PC-3 (cell line): ENCODE data around the gene PLK3. TPM values are rescaled to one million over a fixed set of nuclear protein-coding genes. Genes with fewer than 3 reads are reported as not detected.

Source experiments
- ATAC-seq: fragments of 200-7000 bp; cut with Tn5 transposase; 2 replicates; pipeline ENCODE4 v1.9.1; 2020; ENCODE audit warnings: mild to moderate bottlenecking, moderate library complexity
- BruUV-seq: library from RNA; stranded (reverse); fragments of 400-500 nt; replicated peaks from 2 replicates; lab custom pipeline; 2021; lab: Mats Ljungman, UMichigan
- CTCF ChIA-PET: fragments of 300-600 bp; sonication (Branson Sonifier 250); formaldehyde crosslinking; loops from one replicate; lab custom pipeline; 2022; ENCODE audit warnings: antibody characterized with exemption; lab: Charles Lee
- POLR2A ChIA-PET: fragments of 300-600 bp; sonication (Branson Sonifier 250); formaldehyde crosslinking; loops from one replicate; lab custom pipeline; 2022; ENCODE audit warnings: antibody characterized with exemption; ENCODE audit not compliant: unreplicated experiment; lab: Charles Lee
- DNase-seq: peaks from one replicate; pipeline ENCODE4 v3.0.0-alpha.2; 2015
- H2AFZ ChIP-seq: fragments of 300-600 bp; sonication (generic); 2 replicates; pipeline ENCODE4 v1.6.0; 2016; ENCODE audit warnings: antibody characterized with exemption, low read length
- H3F3A ChIP-seq: fragments of 300-600 bp; sonication (generic); one replicate; pipeline ENCODE4 v1.6.0; 2017; ENCODE audit warnings: antibody characterized with exemption, low read length, control low read depth, mild to moderate bottlenecking; ENCODE audit not compliant: unreplicated experiment
- H3K27ac ChIP-seq: fragments of 300-600 bp; sonication (generic); 2 replicates; pipeline ENCODE4 v1.5.1; 2016; ENCODE audit warnings: mild to moderate bottlenecking, low read length
- H3K27me3 ChIP-seq: fragments of 300-600 bp; sonication (generic); 2 replicates; pipeline ENCODE4 v1.6.1; 2016; ENCODE audit warnings: low read length, mixed read lengths
- H3K36me3 ChIP-seq: fragments of 300-600 bp; sonication (generic); 2 replicates; pipeline ENCODE4 v1.6.1; 2016; ENCODE audit warnings: low read depth, mixed run types, low read length, mixed read lengths
- H3K4me1 ChIP-seq: fragments of 300-600 bp; sonication (generic); 2 replicates; pipeline ENCODE4 v1.5.1; 2016; ENCODE audit warnings: low read length; ENCODE audit not compliant: insufficient read depth
- H3K4me2 ChIP-seq: fragments of 300-600 bp; sonication (generic); 2 replicates; pipeline ENCODE4 v1.6.0; 2016; ENCODE audit warnings: low read length
- H3K4me3 ChIP-seq: fragments of 300-600 bp; sonication (generic); 2 replicates; pipeline ENCODE4 v1.5.1; 2016; ENCODE audit warnings: mild to moderate bottlenecking, low read length, mixed read lengths
- H3K79me2 ChIP-seq: fragments of 300-600 bp; sonication (generic); 2 replicates; pipeline ENCODE4 v1.6.1; 2017; ENCODE audit warnings: low read length, mixed read lengths
- H3K9ac ChIP-seq: fragments of 300-600 bp; sonication (generic); 2 replicates; pipeline ENCODE4 v1.6.0; 2016; ENCODE audit warnings: mild to moderate bottlenecking, low read length
- H3K9me2 ChIP-seq: fragments of 300-600 bp; sonication (generic); replicated peaks from 2 replicates; pipeline ENCODE4 v1.6.1; 2016; ENCODE audit warnings: mixed run types, low read length, mixed read lengths
- H3K9me3 ChIP-seq: fragments of 300-600 bp; sonication (generic); 2 replicates; pipeline ENCODE4 v1.6.1; 2016; ENCODE audit warnings: low read length, mixed read lengths
- H4K20me1 ChIP-seq: fragments of 300-600 bp; sonication (generic); 2 replicates; pipeline ENCODE4 v1.6.1; 2016; ENCODE audit warnings: low read length, mixed read lengths
- EZH2 ChIP-seq: fragments of 300-600 bp; sonication (generic); IDR thresholded peaks from one replicate; pipeline ENCODE4 v1.6.1; 2017; ENCODE audit warnings: antibody characterized with exemption, mild to moderate bottlenecking, low read length; ENCODE audit not compliant: unreplicated experiment
- EZH2phosphoT487 ChIP-seq: fragments of 300-600 bp; sonication (generic); IDR thresholded peaks from 2 replicates; pipeline ENCODE4 v1.6.1; 2018; ENCODE audit warnings: mild to moderate bottlenecking, antibody characterized with exemption, low read length, borderline replicate concordance
- intact Hi-C: fragments of 100-400 bp; cut with micrococcal nuclease; formaldehyde crosslinking; loops from 2 replicates; pipeline ENCODE4 v1.9.0; 2023
- total RNA-seq: library from RNA; depleted of rRNA; stranded (reverse); fragments of >200 nt; gene quantifications from 2 replicates; pipeline ENCODE4 v1.2.3, GENCODE V29; 2014
- TF ChIP-seq, protein P1 (sequence below): fragments of 300-600 bp; sonication (generic); conservative IDR thresholded peaks from 2 replicates; pipeline ENCODE4 v1.5.1; 2017; ENCODE audit warnings: antibody characterized with exemption, low read depth, mild to moderate bottlenecking, low read length

The PLK3 gene
- total RNA-seq, 1 experiment from 2014 or later, result 44.0 TPM

DNA sequence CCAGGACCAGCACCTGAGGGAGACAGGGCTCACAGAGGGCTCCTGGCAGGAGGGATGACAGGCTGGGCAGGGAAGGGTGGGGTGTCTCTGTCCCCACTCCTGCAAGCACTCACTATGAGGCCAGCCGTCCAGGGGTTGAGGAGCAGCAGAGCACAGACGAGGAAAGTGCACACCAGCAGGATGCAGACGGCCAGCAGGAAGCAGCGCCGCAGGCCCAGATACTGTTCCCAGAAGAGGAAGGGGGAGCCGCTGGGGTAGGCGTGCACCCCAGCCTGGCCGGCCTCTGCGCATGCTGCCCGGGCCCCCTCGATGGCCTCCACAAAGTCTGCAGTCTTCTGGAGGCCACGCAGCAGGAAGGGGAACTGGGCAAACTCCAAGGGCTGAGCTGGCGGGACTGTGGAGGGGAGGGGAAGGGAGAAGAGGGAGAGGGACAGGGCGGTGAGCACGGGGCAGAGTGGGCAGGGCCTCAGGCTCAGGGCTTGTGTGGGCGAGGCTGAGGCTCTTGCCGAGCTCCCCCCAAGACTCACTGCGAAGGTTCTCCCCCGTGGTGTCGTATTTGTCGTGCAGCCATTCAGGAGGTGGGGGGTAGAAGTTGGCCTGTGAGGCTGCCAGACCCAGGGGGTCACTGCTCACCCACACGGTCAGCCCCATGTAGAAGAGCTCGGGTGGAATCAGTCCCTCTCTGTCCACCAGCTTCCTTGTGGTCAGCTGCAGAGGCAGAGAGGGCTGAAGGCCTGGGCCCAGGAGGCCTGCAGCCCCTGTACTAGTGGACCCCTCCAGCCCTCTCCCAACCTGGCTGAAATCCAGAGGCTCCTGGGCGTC lies 26.4 kb downstream of the PLK3 start:
- H3K27me3 ChIP-seq, result no peaks in the 10 kb centered on the region
- H3K9me3 ChIP-seq, result no peaks in the 10 kb centered on the region
- H3K27ac ChIP-seq, result no peak overlapping the region
- ATAC-seq (peak; percentile 18; the same call in 1 of the 2 replicates), DNase-seq (no peak)
- H3F3A ChIP-seq, result no peaks in the 10 kb centered on the region
- BruUV-seq, result no TSS peak
- TF ChIP-seq EZH2phosphoT487 (no peak), EZH2 (no peak)
- TF ChIP-seq, protein P1, sequence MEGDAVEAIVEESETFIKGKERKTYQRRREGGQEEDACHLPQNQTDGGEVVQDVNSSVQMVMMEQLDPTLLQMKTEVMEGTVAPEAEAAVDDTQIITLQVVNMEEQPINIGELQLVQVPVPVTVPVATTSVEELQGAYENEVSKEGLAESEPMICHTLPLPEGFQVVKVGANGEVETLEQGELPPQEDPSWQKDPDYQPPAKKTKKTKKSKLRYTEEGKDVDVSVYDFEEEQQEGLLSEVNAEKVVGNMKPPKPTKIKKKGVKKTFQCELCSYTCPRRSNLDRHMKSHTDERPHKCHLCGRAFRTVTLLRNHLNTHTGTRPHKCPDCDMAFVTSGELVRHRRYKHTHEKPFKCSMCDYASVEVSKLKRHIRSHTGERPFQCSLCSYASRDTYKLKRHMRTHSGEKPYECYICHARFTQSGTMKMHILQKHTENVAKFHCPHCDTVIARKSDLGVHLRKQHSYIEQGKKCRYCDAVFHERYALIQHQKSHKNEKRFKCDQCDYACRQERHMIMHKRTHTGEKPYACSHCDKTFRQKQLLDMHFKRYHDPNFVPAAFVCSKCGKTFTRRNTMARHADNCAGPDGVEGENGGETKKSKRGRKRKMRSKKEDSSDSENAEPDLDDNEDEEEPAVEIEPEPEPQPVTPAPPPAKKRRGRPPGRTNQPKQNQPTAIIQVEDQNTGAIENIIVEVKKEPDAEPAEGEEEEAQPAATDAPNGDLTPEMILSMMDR, result no peak
- no peak overlapping the region for H3K9ac ChIP-seq
- intact Hi-C loops, result no loop called here
- no peak overlapping the region for H3K4me3 ChIP-seq
- H2AFZ ChIP-seq, result no peak overlapping the region
- H3K36me3 ChIP-seq, result no peaks in the 10 kb centered on the region
- ChIA-PET CTCF (no interaction called here), POLR2A (no interaction called here)
- H3K4me1 ChIP-seq, result no peaks in the 10 kb centered on the region
- H3K9me2 ChIP-seq, result no peaks in the 10 kb centered on the region
- H4K20me1 ChIP-seq, result no peaks in the 10 kb centered on the region
- H3K79me2 ChIP-seq, result no peaks in the 10 kb centered on the region
- H3K4me2 ChIP-seq, result no peak overlapping the region

DNA sequence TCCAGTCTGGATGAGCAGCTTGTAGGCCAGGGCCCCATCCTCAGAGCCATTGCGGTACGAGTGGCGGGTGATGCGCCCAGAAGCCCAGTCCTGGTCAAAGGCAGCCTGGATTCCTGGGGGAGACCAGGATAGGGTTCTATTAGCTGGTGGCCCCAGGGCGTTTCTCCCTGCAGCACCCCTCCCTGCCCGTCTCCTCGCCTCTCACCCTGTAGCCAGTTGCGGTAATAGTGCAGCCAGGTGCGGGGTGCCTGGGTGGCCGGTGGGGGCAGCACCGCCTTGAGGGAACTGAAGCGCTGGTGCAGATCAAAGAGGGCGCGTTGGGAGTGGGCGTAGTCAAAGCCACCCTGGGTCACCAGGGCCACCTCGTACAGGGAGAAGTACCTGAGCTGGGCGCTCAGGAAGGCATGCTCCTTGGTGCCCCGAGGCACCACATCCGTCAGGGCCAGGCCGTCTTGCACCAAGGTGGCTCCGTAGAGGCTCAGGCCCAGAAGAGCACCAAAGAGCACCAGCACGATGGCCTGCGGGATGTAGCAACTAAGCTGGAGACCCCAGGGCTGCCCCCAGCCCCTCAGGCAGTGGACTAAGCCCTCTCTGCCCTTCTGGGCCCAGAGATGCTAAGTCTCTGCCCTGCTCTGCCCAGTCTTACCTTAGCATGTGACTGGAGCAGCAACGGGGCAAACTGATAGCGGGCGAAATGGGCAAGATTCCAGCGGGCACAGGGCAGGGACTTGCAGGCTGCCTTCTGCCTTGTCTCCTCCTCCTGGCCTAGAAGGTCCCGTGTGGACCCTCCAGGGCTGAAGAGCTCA lies 27.2 kb downstream of the PLK3 start:
- no peaks in the 10 kb centered on the region for H3K79me2 ChIP-seq
- H3K36me3 ChIP-seq, result no peaks in the 10 kb centered on the region
- H3K9ac ChIP-seq, result no peak overlapping the region
- H3K4me1 ChIP-seq, result no peaks in the 10 kb centered on the region
- H3K4me3 ChIP-seq, result no peak overlapping the region
- no peaks in the 10 kb centered on the region for H3F3A ChIP-seq
- intact Hi-C loops, result no loop called here
- ATAC-seq (no peak), DNase-seq (no peak)
- no peak overlapping the region for H2AFZ ChIP-seq
- POLR2A ChIA-PET, result interaction anchor here (0.6 kb wide), 1 partner anchor 1424 kb away, joined by 4 read pairs; no protein-coding TSS in a partner anchor
- H3K9me3 ChIP-seq, result no peaks in the 10 kb centered on the region
- TF ChIP-seq EZH2, result no peak
- TF ChIP-seq, protein P1, result no peak
- no peak for TF ChIP-seq EZH2phosphoT487
- H3K9me2 ChIP-seq, result no peaks in the 10 kb centered on the region
- CTCF ChIA-PET, result no interaction called here
- no peaks in the 10 kb centered on the region for H3K27me3 ChIP-seq
- BruUV-seq, result no TSS peak
- H3K27ac ChIP-seq, result no peak overlapping the region
- no peak overlapping the region for H3K4me2 ChIP-seq
- H4K20me1 ChIP-seq, result no peaks in the 10 kb centered on the region
